HG03196 (cell line): ENCODE results near the gene LILRA6.
"Not testable (repeated sequence)": the region's sequence is repeated elsewhere in the genome, so short reads cannot be mapped to it uniquely, and the experiment has no call there.

ENCODE experiments used
- ATAC-seq: cut with Tn5 transposase; IDR thresholded peaks from one replicate; pipeline ENCODE4 v1.9.1; 2021; ENCODE audit not compliant: unreplicated experiment

The LILRA6 gene

DNA sequence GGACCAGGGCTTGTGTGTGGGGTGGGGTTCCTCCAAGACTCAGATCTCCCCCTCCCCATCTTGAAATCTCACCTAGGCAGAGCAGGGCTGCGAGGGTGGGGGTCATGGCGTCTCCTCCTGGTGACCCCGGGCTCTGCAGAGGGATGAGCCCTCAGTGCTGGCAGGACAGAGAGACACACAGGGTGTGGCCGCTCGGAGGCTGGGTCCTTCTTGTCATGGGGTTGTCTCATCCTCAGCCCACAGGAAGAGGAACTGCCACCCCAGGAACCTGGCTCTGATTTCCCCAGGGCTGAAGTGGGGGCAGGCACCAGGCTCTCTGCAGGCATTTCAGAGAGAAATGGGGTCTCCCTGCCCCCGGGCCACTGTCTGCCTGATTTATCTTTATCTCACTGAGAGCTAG is at the start of gene LILRA6:
LILRA6 (minus strand) TSS at position 145 of the 400 bp plus-strand sequence.
- ATAC-seq: not testable (repeated sequence)

DNA sequence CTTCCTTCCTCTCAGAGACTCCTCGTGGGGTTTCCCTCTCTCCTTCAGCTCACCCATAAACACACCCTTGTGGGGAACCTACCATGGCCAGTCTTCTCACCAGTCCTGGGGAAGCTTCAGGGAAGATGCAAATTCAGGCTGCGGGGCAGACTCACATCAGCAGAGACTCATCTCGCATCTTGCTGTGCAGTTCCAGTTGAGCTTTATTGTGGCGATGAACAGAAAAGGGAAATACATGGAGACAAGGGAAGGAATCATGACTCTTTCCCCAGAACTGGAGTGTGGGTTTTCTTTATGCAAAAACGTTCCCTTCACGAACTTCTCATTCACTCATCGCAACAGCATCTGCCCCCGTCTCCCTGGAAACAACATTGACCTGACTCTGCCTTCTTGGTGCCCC is 46.6 kb upstream of the LILRA6 start:
- not testable (repeated sequence) for ATAC-seq

DNA sequence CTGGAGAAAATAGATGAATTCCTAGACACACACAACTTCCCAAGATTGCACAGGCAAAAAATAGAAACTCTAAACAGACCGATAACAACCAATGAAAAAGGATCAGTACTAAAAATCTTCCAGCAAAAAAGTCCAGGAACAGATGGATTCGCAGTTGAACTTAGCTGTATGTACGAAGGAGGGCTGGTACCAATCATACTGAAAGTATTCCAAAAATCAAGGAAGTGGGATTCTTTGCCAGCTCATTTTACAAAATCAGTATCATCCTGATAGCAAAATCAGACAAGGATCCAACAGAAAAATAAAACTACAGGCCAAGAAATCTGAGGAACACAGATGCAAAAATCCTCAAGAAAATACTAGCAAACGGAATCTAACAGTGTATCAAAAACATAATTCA is 44.9 kb upstream of the LILRA6 start:
- no peak for ATAC-seq

DNA sequence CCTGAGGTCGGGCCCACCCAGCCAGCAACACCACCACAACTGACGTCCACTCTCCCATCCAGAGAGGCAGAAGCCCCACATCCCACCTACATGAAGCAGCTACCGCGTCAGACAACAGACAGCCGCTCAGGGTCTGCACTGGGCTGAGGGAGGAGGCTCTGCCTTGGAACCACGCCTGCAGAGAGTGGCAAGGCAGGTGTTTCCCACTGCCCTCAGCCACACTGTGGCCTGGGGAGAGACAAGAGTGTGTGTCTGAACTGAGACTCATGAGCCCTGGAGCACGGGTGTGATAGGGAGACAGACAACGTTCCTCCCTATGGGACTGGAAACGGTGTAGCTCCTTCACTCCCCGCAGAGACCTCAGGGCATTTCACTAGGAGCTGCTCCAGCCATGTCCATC is 43.7 kb upstream of the LILRA6 start:
- ATAC-seq: not testable (repeated sequence)

DNA sequence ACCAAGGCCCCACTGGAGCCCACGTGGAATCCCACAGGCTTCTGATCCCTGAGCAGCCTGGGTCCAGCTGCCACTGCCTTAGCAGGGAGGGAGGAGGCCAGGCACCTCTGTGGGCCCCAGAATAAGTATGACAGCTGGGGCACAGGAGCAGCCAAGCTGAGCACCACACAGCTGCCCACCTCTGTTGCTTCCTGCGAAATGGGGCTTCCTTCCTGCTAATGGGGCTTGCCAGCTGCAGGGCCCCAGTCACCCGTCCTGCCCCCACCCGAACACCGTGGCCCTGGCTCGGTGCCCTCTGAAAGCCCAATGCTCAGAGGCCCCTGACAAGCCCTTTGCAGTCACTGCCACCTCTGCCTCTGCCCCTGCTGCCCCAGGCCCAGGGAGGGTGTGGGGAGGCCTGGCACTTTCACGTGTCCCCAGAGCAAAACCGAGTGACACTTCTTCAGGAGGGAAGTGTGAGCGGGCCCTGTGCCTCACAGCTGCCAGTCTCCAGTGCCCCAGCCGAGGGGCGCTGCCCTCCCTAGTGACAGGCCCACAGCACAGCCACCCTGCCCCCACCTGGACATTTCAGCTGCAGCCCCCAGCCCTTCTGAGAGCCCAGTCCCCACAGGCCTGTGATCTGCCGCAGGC is 43.0 kb upstream of the LILRA6 start:
- peak; percentile 63 for ATAC-seq

DNA sequence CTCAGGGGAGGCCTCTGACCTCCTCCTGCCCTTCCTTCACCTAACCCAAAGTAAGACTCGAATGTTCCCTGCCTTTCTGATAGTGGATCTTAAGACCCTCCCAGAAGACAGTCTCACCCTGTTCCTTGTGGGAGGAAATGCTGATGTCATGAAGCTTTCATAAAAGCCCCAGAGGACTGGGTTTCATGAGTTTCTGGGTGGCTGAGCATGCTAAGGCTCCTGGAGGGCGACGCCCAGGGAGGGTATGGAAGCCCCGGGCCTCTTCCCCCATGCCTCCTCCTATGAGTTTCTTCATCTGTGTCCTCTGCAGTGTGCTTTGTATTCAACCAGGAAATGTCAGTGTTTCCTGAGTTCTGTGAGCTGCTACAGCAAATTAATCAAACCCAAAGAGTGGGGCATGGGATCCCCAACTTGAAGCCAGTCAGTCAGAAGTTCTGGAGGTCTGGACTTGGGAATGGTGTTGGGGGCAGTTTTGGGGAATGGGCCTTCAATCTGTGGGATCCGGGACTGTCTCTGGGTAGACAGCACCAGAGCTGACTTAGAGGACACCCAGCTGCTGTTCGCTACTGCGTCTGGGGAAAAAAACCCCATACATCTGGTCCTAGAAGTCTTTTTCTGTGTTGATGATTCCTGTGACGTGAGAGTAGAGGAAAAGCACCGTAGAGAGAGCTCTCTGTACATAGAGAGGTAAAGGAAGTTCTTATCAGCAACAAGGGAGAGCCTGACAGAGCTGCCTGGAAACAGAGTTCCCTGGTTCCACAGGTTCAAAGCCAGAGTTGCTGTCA is 40.3 kb upstream of the LILRA6 start:
- ATAC-seq: no peak

DNA sequence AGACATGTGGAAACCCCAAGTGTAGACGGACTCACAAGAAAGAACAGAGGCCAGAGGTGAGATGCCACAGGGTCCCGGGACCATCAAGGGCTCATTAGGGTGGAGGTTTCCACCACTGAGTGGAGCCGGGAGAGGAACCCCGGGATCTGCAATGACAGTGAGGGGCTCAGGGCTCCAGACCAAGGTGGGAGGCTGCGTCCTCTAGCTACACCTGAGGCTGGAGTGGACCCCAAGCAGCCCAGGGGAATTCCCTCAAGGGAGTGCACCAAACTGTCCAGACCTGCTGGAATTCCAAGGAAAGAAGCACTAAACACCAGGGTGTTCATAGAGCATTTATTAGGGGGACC is 39.1 kb upstream of the LILRA6 start:
- ATAC-seq: not testable (repeated sequence)

DNA sequence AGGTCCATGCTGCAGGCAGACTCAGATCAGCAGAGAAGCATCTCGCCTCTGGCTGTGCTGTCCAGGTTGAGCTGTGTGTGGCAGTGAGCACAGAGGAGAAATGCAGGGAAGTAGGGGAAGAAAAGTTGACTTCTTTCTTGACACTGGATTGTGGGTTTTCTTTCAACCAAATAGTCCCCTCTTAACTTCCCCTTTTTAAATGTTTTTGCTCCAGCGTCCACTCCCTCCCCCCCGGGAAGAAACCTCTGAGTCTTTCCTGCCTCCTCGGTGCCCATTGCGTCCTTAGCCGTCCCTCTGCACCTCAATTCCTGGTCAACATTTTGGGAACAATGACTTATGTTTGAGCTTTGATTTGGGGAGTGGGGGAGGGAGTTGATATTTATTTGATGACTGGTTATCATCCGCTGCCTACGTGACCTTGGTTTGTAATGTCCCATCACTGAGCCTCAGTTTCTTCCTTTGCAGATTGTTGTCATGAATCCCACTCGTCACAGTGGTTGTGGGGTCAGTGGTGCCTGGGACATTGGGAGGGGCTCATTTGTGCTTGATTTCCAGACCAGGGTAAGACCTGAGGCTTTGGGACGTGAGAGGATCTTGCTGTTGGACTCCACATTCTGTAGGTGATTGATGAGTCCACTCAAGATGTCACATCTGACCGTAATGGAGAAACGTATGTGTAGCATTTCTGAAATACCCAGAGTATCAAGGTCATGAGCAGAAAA is 38.6 kb upstream of the LILRA6 start, which contains the start of gene LILRB2:
LILRB2 (minus strand) TSS at position 104 of the 722 bp plus-strand sequence. CDS start 614 bp downstream, outside the sequence.
- ATAC-seq: no peak

DNA sequence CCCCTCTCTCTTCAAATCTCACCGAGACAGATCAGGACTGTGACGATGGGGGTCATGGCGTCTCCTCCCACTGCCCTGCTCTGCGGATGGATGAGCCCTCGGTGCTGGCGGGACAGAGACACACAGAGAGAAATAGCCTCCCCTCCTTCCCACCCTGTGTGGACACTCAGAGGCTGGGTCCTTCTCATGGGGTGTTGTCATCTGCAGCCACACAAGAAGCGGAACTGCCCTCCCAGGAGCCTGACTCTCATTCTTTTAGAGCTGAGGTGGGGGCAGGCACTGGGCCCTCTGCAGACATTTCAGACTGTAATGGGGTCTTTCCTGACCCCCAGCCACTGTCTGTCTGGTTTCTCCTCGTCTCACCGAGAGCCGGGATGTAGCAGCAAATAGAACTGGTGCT is 37.9 kb upstream of the LILRA6 start:
- ATAC-seq: not testable (repeated sequence)

DNA sequence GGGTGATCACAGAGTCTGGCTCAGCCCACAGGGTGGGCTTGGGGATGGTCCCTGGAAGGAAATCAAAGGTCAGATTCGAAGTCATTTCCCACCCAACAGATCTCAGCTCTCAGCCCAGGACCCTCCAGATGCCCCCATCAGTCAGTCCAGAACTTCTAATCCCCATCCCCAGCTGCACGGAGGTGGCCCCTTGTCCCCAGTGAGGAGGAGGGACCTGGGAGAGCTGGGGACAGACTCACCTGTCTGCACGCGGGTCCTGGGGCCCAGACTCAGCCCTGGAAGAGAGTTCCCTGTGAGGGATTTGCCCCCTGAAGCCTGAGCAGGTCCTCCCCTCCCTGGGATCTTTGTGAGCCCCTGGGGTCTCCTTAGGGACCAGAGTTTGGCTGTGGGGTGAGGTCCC is 37.4 kb upstream of the LILRA6 start:
- ATAC-seq: not testable (repeated sequence)

DNA sequence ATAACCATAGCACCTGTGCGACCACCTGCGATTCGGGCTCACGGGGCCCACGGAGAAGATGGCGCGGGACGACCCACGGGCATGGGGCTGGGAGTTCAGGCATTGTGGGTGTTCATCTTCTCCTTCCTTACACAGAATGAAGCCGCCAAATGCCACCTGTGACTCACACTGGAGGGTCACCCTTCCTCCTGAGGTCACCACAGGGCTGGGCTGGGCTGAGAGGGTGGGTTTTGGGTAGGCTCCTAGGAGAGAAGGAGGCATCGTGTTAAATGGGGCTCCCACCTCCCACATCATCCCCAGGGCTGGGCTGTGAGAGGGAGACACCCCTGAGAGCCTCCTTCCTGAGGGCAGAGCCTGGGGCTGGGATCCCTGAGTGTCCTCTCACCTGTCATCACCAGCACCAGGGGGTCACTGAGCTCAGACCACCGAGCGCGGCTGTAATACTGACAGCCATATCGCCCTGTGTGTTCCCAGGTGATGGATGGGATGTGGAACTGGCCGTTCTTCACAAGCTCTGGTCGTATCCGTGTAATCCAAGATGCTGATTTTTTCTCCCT is 36.9 kb upstream of the LILRA6 start:
- no peak for ATAC-seq

DNA sequence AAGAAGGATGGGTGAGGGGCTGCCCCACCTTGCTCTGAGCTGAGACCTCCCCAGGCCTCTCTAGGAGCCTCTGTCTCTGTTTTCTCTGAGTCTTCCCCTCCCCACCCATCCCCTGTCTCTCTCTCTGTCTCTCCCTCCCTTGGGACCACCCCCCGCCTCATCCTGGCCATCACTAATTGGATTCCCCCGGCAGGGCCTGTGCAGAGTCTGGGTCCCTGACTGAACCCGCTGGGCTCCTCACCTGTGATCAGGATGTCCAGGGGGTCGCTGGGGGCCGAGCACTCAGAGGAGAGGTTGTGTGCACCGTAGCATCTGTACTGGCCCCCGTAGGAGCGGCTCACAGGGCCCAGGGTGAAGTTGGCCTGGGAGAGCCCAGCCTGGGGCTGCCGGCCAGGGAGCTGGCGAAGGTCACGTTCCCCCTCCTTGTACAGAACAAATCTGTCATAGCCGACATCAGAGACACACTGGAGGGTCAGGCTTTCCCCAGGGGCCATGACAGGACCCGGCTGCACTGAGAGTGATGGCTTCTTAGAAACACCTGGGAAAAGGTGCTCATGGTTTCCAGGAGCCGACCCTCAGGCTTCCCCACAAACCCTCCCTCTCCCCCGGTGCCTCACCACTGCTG is 36.1 kb upstream of the LILRA6 start:
- not testable (repeated sequence) for ATAC-seq

DNA sequence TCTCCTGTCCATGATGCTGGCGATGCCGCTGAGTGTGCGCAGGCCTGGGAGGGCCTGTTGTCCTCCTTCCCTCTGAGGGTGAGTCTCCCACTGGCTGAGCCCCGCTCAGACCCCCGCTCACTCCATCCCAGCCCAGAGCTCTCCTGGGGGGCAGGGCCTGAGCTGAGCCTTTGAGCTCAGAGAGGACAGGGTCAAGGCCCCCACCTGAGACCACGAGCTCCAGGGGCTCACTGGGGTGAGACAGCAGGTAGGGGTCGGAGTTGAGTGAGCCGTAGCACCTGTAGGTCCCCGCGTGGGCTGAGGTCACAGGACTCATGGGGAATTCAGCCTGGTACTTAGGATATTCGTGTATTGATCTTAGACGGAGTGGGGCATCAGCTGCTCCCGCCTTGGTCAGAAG is 35.5 kb upstream of the LILRA6 start:
- not testable (repeated sequence) for ATAC-seq

DNA sequence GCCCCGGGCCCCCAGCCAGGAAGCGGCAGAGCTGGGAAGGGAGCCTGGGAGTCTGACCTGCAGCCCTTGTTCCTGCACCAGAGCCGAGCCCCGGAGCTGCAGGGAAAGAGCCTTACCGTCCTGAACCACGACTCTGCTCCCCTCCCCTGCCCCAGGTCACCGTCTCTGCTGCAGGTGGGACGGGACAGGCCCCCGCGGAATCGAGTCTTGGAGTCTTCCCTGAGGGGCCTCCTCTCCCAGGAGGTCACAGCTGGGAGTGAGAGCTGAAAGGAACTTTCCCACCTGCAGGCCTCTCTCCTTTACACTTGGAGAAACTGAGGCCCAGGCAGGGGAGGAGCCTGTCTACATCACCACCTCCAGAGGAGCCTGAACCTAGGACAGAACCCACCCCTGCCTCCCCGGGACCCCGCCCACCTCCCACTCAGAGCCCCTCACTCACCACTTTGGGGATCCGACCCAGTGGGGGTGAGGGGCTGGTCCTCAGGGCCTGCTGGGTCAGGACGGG is 34.6 kb upstream of the LILRA6 start:
- ATAC-seq: not testable (repeated sequence)

DNA sequence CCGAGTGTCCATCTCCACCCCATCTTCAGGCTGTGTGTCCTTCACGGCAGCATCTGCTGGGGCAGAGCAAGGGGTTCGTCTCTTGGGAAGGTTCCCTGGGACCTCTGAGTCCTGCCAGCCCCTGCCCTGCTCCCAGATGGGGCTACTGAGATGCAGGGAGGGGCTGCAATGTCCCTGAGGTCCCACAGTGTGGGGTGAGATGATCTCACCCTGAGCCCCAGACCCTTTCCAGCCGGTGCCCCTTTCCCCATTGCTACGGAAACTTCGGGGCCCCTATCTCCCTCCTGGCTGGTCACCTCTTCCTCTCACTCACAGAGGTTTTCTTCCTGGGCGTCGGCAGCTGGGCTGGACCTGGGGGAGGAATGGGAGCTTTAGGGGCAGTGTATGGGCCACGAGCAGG is 33.4 kb upstream of the LILRA6 start:
- ATAC-seq: no peak

DNA sequence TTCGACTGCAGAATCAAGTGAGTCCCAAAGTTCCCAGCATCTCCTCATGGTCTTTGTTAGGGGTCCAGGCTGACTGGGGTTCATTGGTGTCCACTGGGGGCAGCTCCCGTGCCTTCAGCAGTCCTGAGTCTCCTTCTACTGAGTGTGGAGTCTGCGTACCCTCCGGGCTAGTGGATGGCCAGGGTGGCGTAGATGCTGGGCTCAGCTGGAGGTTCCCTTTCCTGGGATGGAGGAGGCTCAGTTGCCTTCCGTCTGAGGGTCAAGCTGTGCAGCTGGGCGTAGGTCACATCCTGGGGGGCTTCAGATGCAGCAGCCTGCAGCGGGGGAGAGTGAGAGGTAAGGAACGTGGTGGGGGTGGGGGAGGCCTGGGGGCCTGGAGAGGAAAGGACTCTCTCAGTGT is 31.9 kb upstream of the LILRA6 start:
- ATAC-seq: not testable (repeated sequence)

DNA sequence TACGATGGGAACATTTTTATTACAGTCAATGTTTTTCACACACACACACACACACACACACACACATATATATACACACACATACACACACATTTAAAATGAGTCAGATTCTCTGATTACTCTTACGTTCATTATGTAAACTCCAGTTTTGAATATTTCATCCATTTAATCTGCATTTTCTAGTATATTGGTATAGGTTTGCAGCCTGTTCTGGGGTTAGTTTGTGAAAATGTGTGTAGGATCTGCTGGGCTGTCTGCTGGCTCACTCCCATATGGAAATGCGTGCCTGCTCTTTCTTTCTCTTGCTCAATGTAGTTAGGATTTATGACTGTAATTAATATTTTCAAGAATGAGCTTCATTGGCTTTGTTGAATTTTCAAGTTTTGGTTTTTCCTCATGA is 31.2 kb upstream of the LILRA6 start:
- ATAC-seq: no peak

DNA sequence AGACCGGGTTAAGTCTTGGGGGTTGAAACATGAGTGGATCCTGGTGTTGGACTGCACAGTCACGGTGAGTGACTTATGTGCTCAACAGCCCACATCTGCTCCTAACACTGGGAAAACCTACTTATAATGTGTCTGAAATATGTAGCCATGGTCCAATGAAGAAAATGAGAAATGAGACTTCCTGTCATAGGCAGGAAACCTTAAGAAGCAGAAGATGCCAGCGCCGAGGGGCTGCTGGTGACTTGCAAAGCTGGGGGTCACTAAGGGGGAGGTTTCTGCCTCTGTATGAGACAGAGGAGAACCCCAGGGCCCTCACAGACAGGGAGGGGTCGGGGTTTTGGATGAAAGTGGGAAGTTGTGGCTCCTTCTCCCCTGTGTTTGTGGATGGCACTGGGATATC is 29.6 kb upstream of the LILRA6 start:
- not testable (repeated sequence) for ATAC-seq

DNA sequence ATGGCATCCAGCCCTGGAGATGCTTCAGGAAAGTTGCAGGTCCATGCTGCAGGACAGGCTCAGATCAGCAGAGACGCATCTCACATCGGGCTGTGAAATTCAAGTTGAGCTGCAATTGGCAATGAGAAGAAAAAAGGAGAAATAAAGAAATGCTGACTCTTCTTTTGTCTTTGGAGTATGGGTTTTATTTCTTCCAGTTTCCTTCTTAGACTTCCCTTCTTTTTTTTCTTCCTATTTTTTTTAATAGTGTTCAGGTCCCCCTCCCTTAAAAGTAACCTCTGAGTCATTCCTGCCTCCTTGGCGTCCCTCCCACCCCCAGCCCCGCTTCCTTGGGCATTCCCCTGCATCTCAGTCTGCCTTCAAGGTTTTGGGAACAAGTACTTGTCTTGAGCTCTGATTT is 29.0 kb upstream of the LILRA6 start:
- ATAC-seq: not testable (repeated sequence)

DNA sequence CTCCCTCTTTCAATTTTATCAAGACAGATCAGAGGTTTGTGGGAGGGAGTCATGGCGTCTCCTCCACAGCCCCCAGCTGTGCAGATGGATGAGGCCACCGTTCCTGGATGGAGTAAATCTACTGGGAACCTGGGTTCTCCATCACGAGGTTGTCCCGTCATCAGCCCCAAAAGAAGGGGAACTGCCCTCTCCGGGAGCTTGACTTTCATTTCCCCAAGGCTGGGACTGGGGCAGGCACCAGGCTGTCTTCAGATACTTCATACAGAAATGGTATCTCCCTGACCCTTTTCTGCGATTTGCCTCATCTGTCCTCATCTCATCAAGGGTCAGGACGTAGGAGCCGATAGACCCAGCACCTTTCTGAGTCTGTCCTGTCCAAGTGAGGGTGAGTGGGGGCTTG is 28.5 kb upstream of the LILRA6 start:
- no peak for ATAC-seq

DNA sequence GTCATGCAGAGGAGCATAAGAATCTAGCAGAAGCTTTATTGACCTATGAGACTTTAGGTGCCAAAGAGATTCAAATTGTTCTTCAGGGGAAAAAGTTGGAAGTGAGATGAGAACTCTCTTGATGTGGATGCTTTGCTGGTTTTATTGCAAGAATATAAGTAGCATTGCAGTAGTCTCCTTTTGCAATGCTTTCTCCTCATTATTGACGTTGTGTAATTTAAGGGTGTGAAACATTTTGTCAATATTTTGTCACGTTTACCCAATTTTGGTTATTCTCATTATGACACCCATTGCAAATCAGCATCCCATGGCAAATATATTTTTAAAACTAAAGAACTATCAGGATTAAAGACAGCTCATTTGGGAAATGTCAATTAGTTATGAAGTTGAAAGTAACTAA is 26.3 kb upstream of the LILRA6 start:
- ATAC-seq: no peak
